ENCODE measurements around the gene PHACTR1. TPM values are rescaled to one million over a fixed set of nuclear protein-coding genes. Genes with fewer than 3 reads are reported as not detected.

The PHACTR1 gene
- polyA plus RNA-seq, 1 of the 3 experiments (the other 2 are of a cell fraction): 0.12 TPM

DNA sequence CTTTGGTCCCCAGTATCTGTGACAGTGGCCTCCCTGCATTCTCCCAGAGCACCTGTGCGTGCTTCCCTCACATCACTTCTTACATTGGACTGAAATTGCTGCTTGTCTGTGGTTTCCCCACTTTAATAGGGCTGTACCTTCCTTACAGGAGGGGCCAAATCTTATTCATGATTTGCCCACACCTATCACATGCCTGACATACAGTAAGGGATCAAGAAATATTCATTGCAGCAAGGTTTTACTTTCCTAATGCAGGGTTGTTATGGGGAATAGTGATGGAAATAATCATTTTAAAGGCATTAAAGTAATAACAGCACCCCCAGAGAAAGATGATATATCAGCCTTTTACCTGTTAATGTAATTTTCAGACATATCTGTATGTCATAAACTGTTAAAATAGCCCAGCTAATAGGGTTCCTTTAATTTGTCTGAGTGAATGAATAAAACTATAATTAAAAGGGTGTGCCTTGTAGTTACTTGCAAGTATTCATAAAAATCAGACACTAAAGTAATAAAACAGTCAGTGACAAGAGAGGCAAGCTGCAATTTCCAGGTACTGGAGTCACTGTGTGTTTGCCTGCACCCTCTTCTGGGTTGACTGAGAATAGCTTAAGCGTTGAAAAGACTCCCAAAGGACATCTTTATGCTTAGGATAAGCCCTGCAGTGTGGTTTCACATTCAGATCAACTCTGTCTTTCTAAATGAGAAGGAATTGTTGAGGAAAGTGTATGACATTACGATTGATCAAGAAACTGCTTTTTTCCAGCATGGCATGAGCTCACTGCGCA is 182.7 kb downstream of the PHACTR1 start:
- DNase-seq: no peak
- no peaks in the 10 kb centered on the region for H4K20me1 ChIP-seq (ENCODE audit: insufficient read depth)
- ChIA-PET CTCF (interaction anchor here (0.6 to 3.6 kb wide), 11 partner anchors 12 to 433 kb away, joined by 3 to 29 read pairs (median 3); partner anchors contain the start of gene TBC1D7), POLR2A (no interaction called here)
- H3K9me3 ChIP-seq: no peaks in the 10 kb centered on the region
- no peaks in the 10 kb centered on the region for H3K9me2 ChIP-seq
- WGBS (ENCODE audit: low lambda C conversion rate): 42% methylated on average over 4 of the region's 4 CpGs
- H3K36me3 ChIP-seq (replicated peaks in 1 of 2; ENCODE audit: control insufficient read depth in 1 of 2, insufficient read depth in 2 of 2, low read length in 1 of 2): no peaks in the 10 kb centered on the region
- H3K27ac ChIP-seq (ENCODE audit: low read depth in 2 of 2, low read length in 1 of 2): no peak overlapping the region
- no peaks in the 10 kb centered on the region for H3K4me1 ChIP-seq (ENCODE audit: control insufficient read depth in 1 of 2, insufficient read depth in 2 of 2, low read depth in 1 of 2, low read length in 1 of 2)
- TF ChIP-seq, protein P1, sequence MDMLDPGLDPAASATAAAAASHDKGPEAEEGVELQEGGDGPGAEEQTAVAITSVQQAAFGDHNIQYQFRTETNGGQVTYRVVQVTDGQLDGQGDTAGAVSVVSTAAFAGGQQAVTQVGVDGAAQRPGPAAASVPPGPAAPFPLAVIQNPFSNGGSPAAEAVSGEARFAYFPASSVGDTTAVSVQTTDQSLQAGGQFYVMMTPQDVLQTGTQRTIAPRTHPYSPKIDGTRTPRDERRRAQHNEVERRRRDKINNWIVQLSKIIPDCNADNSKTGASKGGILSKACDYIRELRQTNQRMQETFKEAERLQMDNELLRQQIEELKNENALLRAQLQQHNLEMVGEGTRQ (IDR thresholded peaks at IDR 0.05; ENCODE audit: borderline replicate concordance, low read depth, low read length): no peak
- TF ChIP-seq SMC3 (IDR thresholded peaks at IDR 0.05; ENCODE audit: low read depth, low read length) (0 out of 2 replicates have a peak, but pooled peaks have one; percentile 9), GATA2 (CRISPR knock-in tag; IDR thresholded peaks at IDR 0.05) (no peak)
- TF ChIP-seq, protein P2, sequence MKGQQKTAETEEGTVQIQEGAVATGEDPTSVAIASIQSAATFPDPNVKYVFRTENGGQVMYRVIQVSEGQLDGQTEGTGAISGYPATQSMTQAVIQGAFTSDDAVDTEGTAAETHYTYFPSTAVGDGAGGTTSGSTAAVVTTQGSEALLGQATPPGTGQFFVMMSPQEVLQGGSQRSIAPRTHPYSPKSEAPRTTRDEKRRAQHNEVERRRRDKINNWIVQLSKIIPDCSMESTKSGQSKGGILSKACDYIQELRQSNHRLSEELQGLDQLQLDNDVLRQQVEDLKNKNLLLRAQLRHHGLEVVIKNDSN (IDR thresholded peaks at IDR 0.05; ENCODE audit: borderline replicate concordance, low read depth): no peak
- H3K79me2 ChIP-seq (ENCODE audit: insufficient read depth): no peaks in the 10 kb centered on the region
- H3K9ac ChIP-seq: no peak overlapping the region
- no peaks in the 10 kb centered on the region for H3F3A ChIP-seq (replicated peaks; ENCODE audit: insufficient read depth)
- H2AFZ ChIP-seq (ENCODE audit: low read depth): no peak overlapping the region
- H3K4me2 ChIP-seq: no peak overlapping the region
- H3K4me3 ChIP-seq (ENCODE audit: low read depth in 2 of 2, low read length in 1 of 2): no peak overlapping the region
- no peaks in the 10 kb centered on the region for H3K27me3 ChIP-seq (ENCODE audit: insufficient read depth)

DNA sequence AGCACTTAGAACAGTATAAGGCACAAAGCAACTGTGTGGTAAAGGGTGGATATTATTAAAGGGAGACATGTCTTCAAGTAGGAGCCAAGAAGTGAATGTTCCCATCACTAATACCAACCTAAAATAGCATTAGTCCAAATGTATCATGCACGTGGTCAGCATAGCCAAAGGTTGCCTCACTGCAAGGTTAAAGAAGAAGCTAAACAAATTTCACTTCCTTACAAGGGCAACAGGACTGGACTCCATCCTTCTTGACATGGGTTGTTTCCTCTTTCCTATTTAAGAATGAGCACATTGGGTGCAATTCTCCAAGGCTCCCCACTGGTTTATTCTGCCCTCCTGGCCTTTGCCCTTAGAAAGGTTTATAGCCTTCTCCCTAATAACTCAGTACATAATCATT is 186.7 kb downstream of the PHACTR1 start:
- no peaks in the 10 kb centered on the region for H3K27me3 ChIP-seq (ENCODE audit: insufficient read depth)
- CTCF ChIA-PET: interaction anchor here (0.6 to 4.6 kb wide), 4 partner anchors 8 to 419 kb away, joined by 4 to 18 read pairs (median 8); no protein-coding TSS in a partner anchor
- no peak for TF ChIP-seq POLR2AphosphoS5 (IDR thresholded peaks at IDR 0.05; ENCODE audit: low read depth, low read length)
- TF ChIP-seq CHD2 (IDR thresholded peaks at IDR 0.05; ENCODE audit: low read length, partially characterized antibody): no peak
- TF ChIP-seq TEAD4 (IDR thresholded peaks at IDR 0.05; ENCODE audit: borderline replicate concordance, insufficient read depth): no peak
- TF ChIP-seq, protein P3, sequence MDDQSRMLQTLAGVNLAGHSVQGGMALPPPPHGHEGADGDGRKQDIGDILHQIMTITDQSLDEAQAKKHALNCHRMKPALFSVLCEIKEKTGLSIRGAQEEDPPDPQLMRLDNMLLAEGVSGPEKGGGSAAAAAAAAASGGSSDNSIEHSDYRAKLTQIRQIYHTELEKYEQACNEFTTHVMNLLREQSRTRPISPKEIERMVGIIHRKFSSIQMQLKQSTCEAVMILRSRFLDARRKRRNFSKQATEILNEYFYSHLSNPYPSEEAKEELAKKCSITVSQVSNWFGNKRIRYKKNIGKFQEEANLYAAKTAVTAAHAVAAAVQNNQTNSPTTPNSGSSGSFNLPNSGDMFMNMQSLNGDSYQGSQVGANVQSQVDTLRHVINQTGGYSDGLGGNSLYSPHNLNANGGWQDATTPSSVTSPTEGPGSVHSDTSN (IDR thresholded peaks at IDR 0.05): no peak
- no peak for TF ChIP-seq SIN3A (IDR thresholded peaks at IDR 0.05; ENCODE audit: borderline replicate concordance, low read depth, low read length)
- TF ChIP-seq EZH2phosphoT487 (IDR thresholded peaks at IDR 0.05; ENCODE audit: borderline replicate concordance, low read depth): no peak
- TF ChIP-seq, protein P4, sequence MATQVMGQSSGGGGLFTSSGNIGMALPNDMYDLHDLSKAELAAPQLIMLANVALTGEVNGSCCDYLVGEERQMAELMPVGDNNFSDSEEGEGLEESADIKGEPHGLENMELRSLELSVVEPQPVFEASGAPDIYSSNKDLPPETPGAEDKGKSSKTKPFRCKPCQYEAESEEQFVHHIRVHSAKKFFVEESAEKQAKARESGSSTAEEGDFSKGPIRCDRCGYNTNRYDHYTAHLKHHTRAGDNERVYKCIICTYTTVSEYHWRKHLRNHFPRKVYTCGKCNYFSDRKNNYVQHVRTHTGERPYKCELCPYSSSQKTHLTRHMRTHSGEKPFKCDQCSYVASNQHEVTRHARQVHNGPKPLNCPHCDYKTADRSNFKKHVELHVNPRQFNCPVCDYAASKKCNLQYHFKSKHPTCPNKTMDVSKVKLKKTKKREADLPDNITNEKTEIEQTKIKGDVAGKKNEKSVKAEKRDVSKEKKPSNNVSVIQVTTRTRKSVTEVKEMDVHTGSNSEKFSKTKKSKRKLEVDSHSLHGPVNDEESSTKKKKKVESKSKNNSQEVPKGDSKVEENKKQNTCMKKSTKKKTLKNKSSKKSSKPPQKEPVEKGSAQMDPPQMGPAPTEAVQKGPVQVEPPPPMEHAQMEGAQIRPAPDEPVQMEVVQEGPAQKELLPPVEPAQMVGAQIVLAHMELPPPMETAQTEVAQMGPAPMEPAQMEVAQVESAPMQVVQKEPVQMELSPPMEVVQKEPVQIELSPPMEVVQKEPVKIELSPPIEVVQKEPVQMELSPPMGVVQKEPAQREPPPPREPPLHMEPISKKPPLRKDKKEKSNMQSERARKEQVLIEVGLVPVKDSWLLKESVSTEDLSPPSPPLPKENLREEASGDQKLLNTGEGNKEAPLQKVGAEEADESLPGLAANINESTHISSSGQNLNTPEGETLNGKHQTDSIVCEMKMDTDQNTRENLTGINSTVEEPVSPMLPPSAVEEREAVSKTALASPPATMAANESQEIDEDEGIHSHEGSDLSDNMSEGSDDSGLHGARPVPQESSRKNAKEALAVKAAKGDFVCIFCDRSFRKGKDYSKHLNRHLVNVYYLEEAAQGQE (IDR thresholded peaks at IDR 0.05; ENCODE audit: low read depth, low read length): no peak
- TF ChIP-seq, protein P5, sequence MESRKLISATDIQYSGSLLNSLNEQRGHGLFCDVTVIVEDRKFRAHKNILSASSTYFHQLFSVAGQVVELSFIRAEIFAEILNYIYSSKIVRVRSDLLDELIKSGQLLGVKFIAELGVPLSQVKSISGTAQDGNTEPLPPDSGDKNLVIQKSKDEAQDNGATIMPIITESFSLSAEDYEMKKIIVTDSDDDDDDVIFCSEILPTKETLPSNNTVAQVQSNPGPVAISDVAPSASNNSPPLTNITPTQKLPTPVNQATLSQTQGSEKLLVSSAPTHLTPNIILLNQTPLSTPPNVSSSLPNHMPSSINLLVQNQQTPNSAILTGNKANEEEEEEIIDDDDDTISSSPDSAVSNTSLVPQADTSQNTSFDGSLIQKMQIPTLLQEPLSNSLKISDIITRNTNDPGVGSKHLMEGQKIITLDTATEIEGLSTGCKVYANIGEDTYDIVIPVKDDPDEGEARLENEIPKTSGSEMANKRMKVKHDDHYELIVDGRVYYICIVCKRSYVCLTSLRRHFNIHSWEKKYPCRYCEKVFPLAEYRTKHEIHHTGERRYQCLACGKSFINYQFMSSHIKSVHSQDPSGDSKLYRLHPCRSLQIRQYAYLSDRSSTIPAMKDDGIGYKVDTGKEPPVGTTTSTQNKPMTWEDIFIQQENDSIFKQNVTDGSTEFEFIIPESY (IDR thresholded peaks at IDR 0.05; ENCODE audit: borderline replicate concordance, low read depth): no peak
- TF ChIP-seq RCOR1 (IDR thresholded peaks at IDR 0.05; ENCODE audit: low read length): no peak
- no peak for TF ChIP-seq ELF1 (IDR thresholded peaks at IDR 0.05)
- TF ChIP-seq TCF12 (IDR thresholded peaks at IDR 0.05): no peak
- TF ChIP-seq, protein P1 (IDR thresholded peaks at IDR 0.05; ENCODE audit: borderline replicate concordance, low read depth, low read length): no peak
- no peak for TF ChIP-seq GABPA (IDR thresholded peaks at IDR 0.05; ENCODE audit: low read depth)

More for the DNA sequence above, 186.7 kb downstream of the PHACTR1 start:
- DNase-seq: no peak
- Histone ChIP-seq H3K36me3 (replicated peaks in 1 of 2; ENCODE audit: control insufficient read depth in 1 of 2, insufficient read depth in 2 of 2, low read length in 1 of 2) (no peaks in the 10 kb centered on the region), H3K4me2 (no peak overlapping the region), H3K4me3 (ENCODE audit: low read depth in 2 of 2, low read length in 1 of 2) (no peak overlapping the region), H4K20me1 (ENCODE audit: insufficient read depth) (no peaks in the 10 kb centered on the region), H3K9me3 (no peaks in the 10 kb centered on the region), H3K79me2 (ENCODE audit: insufficient read depth) (no peaks in the 10 kb centered on the region), H3F3A (replicated peaks; ENCODE audit: insufficient read depth) (no peaks in the 10 kb centered on the region), H2AFZ (ENCODE audit: low read depth) (no peak overlapping the region), H3K27ac (ENCODE audit: low read depth in 2 of 2, low read length in 1 of 2) (no peak overlapping the region), H3K4me1 (ENCODE audit: control insufficient read depth in 1 of 2, insufficient read depth in 2 of 2, low read depth in 1 of 2, low read length in 1 of 2) (no peaks in the 10 kb centered on the region), H3K9me2 (no peaks in the 10 kb centered on the region), H3K9ac (no peak overlapping the region)
- WGBS (ENCODE audit: low lambda C conversion rate): 27% methylated on average over 1 of the region's 1 CpG
- POLR2A ChIA-PET: no interaction called here

Measured in SK-N-SH (cell line).